Endometrial microvascular endothelial cells (primary cell): ENCODE results near the gene WDR4. TPM values are rescaled to one million over a fixed set of nuclear protein-coding genes. Genes with fewer than 3 reads are reported as not detected.
"Not testable (repeated sequence)": the region's sequence is repeated elsewhere in the genome, so short reads cannot be mapped to it uniquely, and the experiment has no call there.

Experiments used
- in situ Hi-C: cut with HindIII; loops from 2 replicates; pipeline ENCODE4 v1.10.0; 2017; ENCODE audit warnings: low sequenced_read_pairs, low pct_unique_long_range_greater_than_20kb; ENCODE audit errors: inconsistent ontology term
- total RNA-seq: library from RNA; depleted of rRNA; stranded (reverse); fragments of >200 nt; gene quantifications from one replicate; pipeline ENCODE4 v1.2.3, GENCODE V29; 2015; ENCODE audit errors: inconsistent ontology term

Gene WDR4, protein sequence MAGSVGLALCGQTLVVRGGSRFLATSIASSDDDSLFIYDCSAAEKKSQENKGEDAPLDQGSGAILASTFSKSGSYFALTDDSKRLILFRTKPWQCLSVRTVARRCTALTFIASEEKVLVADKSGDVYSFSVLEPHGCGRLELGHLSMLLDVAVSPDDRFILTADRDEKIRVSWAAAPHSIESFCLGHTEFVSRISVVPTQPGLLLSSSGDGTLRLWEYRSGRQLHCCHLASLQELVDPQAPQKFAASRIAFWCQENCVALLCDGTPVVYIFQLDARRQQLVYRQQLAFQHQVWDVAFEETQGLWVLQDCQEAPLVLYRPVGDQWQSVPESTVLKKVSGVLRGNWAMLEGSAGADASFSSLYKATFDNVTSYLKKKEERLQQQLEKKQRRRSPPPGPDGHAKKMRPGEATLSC
- total RNA-seq = 17.7 TPM

DNA sequence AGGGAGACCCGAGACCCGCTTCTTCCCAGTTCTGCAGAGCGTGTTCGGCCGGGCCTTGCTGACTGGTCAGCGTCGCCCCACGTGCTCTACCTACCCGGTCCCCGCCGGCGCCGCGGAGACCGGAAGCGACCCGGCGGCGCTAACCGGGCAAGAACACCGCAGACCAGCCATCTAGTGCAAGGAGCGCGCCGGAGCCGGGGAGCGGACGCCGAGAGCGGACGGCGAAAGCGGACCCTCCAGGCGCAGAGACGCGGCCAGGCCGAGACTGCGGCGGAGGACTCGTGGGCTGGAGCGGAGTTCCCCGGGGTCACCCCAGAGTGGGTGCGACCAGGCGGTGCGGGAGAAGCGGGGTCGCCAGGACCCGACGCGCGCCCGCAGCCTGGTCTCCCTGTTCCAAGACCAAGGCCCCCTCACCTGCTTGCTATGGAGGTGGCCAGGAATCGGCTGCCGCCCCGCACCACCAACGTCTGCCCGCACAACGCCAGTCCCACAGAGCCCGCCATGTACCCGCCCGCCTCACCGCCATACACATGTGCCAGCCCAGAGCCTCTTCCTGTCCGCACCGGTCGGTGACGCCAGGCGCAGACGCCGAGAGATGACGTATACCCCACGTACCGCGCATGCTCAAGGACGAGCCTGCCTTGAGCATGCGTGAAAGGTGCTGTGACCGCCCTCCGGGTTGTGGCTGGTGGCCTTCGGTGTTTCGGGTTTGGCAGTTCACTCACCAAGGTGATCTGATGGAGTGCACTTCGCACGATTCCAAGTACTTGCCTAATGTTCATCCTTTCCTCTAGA lies at the start of gene WDR4:
TSS of gene WDR4 (minus strand) at position 547 of the 795 bp plus-strand sequence. CDS start at position 503, 44 bp downstream.
- in situ Hi-C loops = no loop called here

DNA sequence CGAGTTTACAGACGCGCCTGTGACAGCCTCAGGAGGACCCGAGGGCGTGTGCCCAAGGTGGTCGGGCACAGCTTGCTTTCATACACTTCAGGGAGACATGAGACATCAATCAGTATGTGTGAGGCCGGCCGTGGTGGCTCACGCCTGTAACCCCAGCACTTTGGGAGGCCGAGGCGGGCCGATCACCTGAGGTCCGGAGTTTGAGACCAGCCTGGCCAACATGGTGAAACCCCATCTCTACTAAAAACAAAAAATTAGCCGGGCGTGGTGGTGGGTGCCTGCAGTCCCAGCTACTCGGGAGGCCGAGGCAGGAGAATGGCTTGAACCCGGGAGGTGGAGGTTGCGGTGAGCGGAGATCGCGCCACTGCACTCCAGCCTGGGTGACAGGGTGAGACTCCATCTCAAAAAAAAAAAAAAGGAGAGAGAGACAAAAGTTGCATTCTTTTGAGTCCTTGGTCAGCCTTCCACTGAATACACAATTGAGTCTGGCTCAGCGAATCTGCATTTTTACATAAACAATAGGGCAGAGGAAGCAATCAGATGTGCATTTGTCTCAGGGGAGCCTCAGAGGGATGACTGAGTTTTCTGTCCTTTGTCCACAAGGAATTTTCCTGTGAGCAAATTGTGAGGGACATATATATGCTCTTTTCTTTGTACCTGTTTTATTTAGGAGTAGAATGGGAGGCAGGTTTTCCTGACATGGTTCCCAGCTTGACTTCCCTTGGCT lies 48.3 kb upstream of the WDR4 start:
- in situ Hi-C loops = not testable (repeated sequence)

DNA sequence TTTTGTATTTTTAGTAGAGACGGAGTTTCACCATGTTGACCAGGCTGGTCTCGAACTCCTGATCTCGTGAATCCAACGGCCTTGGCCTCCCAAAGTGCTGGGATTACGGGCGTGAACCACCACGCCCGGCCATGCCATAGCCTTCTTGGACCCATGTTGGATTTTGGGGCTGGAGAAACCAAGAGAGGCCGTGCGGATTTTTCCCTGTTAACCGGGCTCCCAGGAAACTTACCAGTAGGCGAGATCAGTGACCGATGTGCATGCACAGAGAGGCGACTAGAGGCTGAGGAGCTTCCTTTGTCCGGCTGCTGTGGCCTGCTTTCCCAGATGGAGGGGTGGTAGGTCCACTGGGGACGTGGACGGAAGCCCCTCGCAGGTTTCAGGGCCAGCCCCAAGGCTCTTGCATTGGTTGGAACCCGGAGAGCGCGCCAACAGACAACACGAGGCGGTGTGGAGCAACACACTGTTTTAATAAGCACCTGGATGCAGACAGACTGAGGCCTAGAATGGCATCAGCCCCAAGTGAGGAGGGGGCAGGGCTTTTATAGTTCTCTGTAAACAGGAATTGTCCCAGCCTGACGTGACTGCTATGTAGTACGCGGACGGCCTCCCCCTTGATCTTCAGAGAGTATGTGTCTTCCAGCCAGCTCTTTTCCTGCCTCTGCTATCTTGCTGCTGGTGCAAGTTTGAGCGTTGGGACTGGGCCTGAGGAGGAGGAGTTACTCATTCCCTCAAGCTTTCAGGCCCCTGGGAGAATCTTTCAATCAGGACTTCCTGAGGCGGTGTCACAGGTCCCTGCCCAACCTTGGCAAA lies 46.0 kb upstream of the WDR4 start, which contains the start of gene ERVH48-1:
TSS of gene ERVH48-1 (minus strand) at position 517 of the 813 bp plus-strand sequence. CDS start 6,624 bp downstream, outside the sequence.
- in situ Hi-C loops = no loop called here

GRCh38 chr21:42924433-42924751 lies 45.1 kb upstream of the WDR4 start:
- in situ Hi-C loops = no loop called here

DNA sequence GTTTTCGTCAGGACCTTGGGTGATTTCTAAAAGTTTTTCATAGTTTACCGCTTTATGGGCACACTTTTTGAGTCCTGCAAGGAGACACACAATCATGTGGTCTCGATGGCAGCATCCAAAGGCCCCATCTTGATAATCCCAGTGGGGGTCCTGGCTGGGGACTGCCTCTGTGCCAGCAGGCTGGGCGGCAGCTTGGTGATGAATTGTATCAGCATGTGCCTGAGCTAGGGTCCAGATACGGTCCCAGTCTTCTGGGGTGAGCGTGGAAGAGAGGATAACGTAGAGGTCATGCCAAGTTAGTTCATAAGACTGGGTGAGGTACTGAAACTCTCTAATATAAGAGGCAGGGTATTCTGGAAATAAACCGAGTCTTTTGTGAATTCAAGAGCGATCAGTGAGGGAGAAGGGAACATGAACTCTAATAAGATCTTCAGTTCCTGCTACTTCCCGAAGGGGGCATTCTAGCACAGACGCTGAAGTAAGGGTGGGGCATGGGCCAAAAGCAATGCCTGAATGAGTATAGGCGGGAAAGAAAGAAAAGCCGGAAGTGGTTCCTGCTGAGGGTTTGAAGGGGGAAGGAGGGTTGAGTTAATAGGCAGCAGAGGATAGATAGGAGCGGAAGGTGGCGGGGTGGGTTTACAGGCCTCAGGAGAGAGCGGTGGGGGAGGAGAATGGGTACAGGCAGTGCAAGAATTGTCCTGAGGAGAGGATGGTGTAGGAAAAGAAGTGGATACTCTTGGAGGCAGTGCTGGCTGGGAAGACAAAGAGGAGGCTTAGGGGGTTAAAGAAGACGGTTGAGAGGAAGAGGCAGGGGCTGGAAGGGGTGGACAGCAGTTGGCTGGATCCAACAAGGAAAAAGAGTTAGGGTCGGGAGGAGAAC lies 44.5 kb upstream of the WDR4 start:
- in situ Hi-C loops = no loop called here

DNA sequence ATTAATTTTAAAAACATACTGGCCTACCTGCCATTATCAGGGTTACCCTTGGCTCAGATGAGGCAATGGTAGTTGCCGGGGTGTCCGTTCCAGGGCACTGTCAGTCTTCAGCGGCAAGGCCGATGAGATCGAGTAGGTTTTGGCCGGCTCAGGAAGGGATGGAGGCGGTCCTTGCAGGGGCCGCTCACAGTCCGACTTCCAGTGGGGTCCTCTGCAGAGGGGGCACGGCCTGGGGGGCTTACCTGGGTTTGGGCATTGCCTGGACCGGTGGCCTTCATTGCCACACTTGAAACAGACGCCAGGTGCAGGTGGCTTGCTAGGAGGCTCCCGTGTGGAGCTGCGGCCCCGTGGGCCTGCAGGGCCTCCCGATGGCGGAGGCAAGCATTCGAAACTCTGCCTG lies 43.6 kb upstream of the WDR4 start:
- in situ Hi-C loops = no loop called here

DNA sequence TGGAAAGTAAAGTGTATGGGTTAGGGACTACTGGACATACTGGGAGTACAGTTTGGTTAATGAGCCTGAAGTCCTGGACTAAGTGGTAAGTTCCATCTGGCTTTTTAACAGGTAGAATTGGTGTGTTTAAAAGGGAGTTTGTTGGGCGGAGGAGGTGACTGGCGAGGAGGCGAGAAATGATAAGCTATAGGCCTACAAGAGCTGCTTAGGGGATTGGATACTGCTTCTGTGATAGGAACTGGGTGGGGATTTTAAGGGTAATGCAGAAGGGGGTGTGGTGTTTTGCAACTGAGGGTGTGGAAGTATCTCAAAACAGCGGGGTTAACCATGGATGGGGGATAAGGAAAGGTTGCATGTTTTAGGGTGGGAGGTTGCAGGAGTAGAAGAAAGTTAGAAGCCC lies 42.6 kb upstream of the WDR4 start:
- in situ Hi-C loops = no loop called here

DNA sequence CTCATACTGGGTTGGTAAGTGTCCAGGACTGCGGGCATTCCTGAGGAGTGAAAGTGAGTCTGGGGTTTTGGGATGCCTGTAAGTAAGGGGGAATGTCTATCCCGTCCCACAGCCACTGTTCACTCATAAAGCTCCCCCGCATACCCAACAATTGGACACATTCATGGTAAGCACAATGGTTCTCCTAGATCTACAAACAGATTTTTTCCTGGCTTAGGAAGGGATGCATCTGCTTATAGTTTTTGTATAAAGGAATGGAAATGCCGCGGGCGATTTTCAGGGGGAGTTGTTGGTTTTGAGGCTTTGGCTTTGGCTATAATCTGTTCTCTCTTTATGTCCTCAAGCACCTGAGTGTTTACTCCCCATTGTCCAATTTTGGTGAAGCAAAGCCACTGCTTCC lies 39.0 kb upstream of the WDR4 start:
- in situ Hi-C loops = no loop called here

GRCh38 chr21:42913476-42913875 lies 34.1 kb upstream of the WDR4 start:
- in situ Hi-C loops = no loop called here

DNA sequence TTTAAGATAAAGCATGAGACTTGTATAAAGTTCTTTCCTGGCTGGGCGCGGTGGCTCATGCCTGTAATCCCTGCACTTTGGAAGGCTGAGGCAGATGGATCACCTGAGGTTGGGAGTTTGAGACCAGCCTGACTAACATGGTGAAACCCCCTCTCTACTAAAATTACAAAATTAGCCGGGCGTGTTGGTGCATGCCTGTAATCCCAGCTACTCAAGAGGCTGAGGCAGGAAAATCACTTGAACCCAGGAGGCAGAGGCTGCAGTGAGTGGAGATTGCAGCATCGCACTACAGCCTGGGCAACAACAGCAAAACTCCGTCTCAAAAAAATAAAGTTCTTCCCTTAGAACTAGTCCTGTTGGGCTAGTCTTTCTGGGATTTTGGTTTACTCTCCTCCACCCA lies 32.6 kb upstream of the WDR4 start:
- in situ Hi-C loops = not testable (repeated sequence)

GRCh38 chr21:42908484-42908883 lies 29.1 kb upstream of the WDR4 start:
- in situ Hi-C loops = not testable (repeated sequence)

- in situ Hi-C loops = no loop called here
These were observed 26.9 kb upstream of the WDR4 start for GRCh38 chr21:42906233-42906632.

DNA sequence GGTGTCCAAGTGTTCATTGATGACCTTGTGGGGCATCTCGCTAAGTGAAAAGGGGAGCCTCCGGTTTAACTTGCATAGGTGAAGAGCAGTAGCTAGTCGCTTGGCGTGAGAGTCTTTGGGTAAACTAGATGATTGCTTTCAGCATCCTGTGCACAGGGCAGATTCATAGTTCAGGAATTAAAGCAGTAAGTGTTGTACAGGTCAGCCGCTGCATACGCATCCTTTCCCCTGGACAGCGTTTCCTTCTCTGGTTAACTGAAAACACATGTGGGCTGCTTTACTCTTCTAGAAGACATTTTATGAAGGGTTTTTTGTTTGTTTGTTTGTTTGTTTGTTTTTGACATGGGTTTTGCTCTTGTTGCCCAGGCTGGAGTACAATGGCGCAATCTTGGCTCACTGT lies 25.9 kb upstream of the WDR4 start:
- in situ Hi-C loops = no loop called here

DNA sequence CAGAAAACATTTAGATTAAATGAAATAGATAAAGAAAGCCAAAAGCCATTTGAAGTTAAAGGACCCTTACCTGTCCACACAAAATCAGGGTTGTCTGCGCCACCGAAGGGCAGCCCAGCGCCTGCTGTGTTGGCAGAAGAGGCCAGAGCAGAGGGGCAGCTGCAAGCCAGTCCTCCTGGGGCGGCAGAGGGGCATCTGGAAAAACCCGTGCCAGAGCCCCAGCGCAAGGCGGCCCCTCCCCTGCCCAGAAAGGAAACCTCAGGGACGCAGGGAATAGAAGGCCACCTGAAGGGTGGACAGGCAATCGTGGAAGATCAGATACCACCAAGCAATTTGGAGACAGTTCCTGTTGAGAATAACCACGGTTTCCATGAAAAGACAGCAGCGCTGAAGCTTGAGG lies 24.5 kb upstream of the WDR4 start:
- in situ Hi-C loops = no loop called here

GRCh38 chr21:42900446-42900845 lies 21.1 kb upstream of the WDR4 start:
- in situ Hi-C loops = no loop called here

- in situ Hi-C loops = no loop called here
These were observed 13.8 kb upstream of the WDR4 start, which contains the start of gene NDUFV3 for GRCh38 chr21:42892931-42893755. Gene NDUFV3 (plus strand): TSS chr21:42893309. CDS start chr21:42893334, 25 bp downstream.

DNA sequence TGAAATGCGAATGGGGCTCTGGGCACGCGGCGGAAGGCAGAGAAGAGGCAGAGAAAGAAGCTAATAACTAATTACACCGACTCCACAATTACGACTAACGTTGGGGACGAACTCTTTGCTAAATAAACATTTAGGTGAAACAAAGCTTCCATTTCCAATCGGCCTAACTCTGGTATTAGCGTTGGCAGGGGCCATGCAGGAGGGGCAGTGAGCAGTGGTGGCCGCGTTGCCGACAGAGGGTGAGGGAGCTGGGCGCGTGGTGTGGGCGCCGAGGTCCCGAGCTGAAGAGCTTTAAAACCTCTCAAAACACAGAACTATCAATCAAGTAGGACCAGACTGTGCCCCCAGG lies 13.2 kb upstream of the WDR4 start:
- in situ Hi-C loops = no loop called here
